ENCODE results near the gene BIRC3. TPM values are rescaled to one million over a fixed set of nuclear protein-coding genes. Genes with fewer than 3 reads are reported as not detected.
A peak's percentile ranks its signal among the peaks of the same experiment; 100 is the strongest.

BIRC3 gene
- total and polyA plus RNA-seq, 2 of the 4 experiments (the other 2 are of a cell fraction) = 2.2 to 5.0 TPM

- Histone ChIP-seq H3K9me3 (ENCODE audit: control insufficient read depth, insufficient read depth, low read length) (no peaks in the 10 kb centered on the region), H2BK20ac (ENCODE audit: low read depth, low read length) (peak within 1 kb of the TSS; percentile 99), H2AK9ac (replicated peaks; ENCODE audit: low read depth, low read length, poor library complexity) (peak within 1 kb of the TSS; percentile 98), H4K8ac (ENCODE audit: low read depth in 2 of 2, low read length in 2 of 2) (peak within 1 kb of the TSS; percentile 92 to 99), H3K27ac (ENCODE audit: insufficient read depth, low read length) (peak within 1 kb of the TSS; percentile 95), H2AK5ac (ENCODE audit: low read depth, low read length) (peak within 1 kb of the TSS; percentile 75), H3K18ac (ENCODE audit: low read depth, low read length) (peak within 1 kb of the TSS; percentile 96), H3K79me1 (ENCODE audit: low read depth in 1 of 2, low read length in 2 of 2) (peaks cover 0 to 27% of the 10 kb centered on the region in 2 experiments; a peak in 3 of 4 replicates), H3K23ac (ENCODE audit: low read depth, low read length) (peak within 1 kb of the TSS; percentile 100), H3K4ac (ENCODE audit: low read depth, low read length) (peak within 1 kb of the TSS; percentile 100), H3K36me3 (ENCODE audit: control insufficient read depth, insufficient read depth, low read length) (peaks cover 9% of the 10 kb centered on the region), H4K20me1 (ENCODE audit: insufficient read depth, low read length) (peaks cover 9% of the 10 kb centered on the region; the same call in 1 of the 2 replicates), H4K91ac (ENCODE audit: insufficient read depth, low read depth, low read length) (peak within 1 kb of the TSS; percentile 100), H2BK120ac (ENCODE audit: low read depth, low read length) (peak within 1 kb of the TSS; percentile 100), H4K5ac (ENCODE audit: low read depth, low read length) (peak within 1 kb of the TSS; percentile 94), H3K9ac (ENCODE audit: low read depth, low read length) (peak within 1 kb of the TSS; percentile 95), H3K9me1 (ENCODE audit: insufficient read depth, low read length) (0 out of 2 replicates have a peak, but pooled peaks cover 3% of the 10 kb centered on the region), H3K56ac (ENCODE audit: extremely low read depth, insufficient read depth, low read length) (peak within 1 kb of the TSS; percentile 100), H3K4me1 (ENCODE audit: control insufficient read depth, insufficient read depth, low read length) (no peaks in the 10 kb centered on the region; the same call in 1 of the 2 replicates), H3K27me3 (ENCODE audit: control insufficient read depth, insufficient read depth, low read length) (no peaks in the 10 kb centered on the region), H2BK15ac (ENCODE audit: low read depth, low read length) (peak within 1 kb of the TSS; percentile 99), H2BK5ac (ENCODE audit: low read depth, low read length, poor library complexity, severe bottlenecking) (peak within 1 kb of the TSS; percentile 99), H3K4me3 (ENCODE audit: insufficient read depth, low read depth, low read length) (peak within 1 kb of the TSS; percentile 81), H2AFZ (replicated peaks; ENCODE audit: low read length, poor library complexity) (peak within 1 kb of the TSS; percentile 98), H3K4me2 (ENCODE audit: low read depth, low read length) (peak within 1 kb of the TSS; percentile 100), H3K14ac (replicated peaks; ENCODE audit: low read depth, low read length) (peak within 1 kb of the TSS; percentile 100)
- ATAC-seq (ENCODE audit: low read depth) (peak; percentile 91), DNase-seq (peak; percentile 89)
- POLR2A ChIA-PET (ENCODE audit: unreplicated experiment) = interaction anchor here (0.6 kb wide), 1 partner anchor 274 kb away, joined by 3 read pairs; no protein-coding TSS in a partner anchor
- intact Hi-C loops (cut with micrococcal nuclease) = loop anchor here (1.0 to 5.0 kb wide), 4 partner anchors 59 to 235 kb away; partner anchors contain the start of genes TMEM123 and YAP1
- CTCF ChIA-PET = no interaction called here
- in situ Hi-C loops (cut with MboI; ENCODE audit: low sequenced_read_pairs) = no loop called here
- dilution Hi-C loops (cut with HindIII; ENCODE audit: low sequenced_read_pairs, unreplicated experiment) = no loop called here
- 0% methylated on average over 56 of the region's 77 CpGs; no CpG with 5 or more reads in 1 of the 2 experiments for WGBS, 2 experiments (ENCODE audit: extremely low coverage in 2 of 2, insufficient read length in 1 of 2)
- BruUV-seq (replicated peaks) = no TSS peak
- TF ChIP-seq MAFK (IDR thresholded peaks at IDR 0.05; ENCODE audit: low read depth, low read length) = 0 out of 2 replicates have a peak, but pooled peaks have one; percentile 2
- peak; percentile 94 for TF ChIP-seq CTCF (conservative IDR thresholded peaks at IDR 0.05; ENCODE audit: low read depth, low read length)
- no peak for TF ChIP-seq CHD1 (IDR thresholded peaks at IDR 0.05; ENCODE audit: low read depth, low read length)
- peak; percentile 49 for TF ChIP-seq RCOR1 (IDR thresholded peaks at IDR 0.05; ENCODE audit: insufficient replicate concordance, low read length)
- peak; percentile 39 for TF ChIP-seq FOS (IDR thresholded peaks at IDR 0.05; ENCODE audit: low read depth, low read length)
- TF ChIP-seq USF2 (IDR thresholded peaks at IDR 0.05; ENCODE audit: low read depth, low read length) = 0 out of 2 replicates have a peak, but pooled peaks have one; percentile 14
- 0 out of 2 replicates have a peak, but pooled peaks have one; percentile 1 for TF ChIP-seq CEBPB (IDR thresholded peaks at IDR 0.05; ENCODE audit: low read depth, low read length)
- TF ChIP-seq ELK1 (IDR thresholded peaks at IDR 0.05; ENCODE audit: borderline replicate concordance, low read depth, low read length) = no peak
- TF ChIP-seq NFE2L2 (IDR thresholded peaks at IDR 0.05; ENCODE audit: low read depth, low read length) = no peak; the same call in 1 of the 2 replicates
- TF ChIP-seq RFX5 (IDR thresholded peaks at IDR 0.05; ENCODE audit: low read depth, low read length) = no peak
- peak; percentile 36 for TF ChIP-seq RAD21 (IDR thresholded peaks at IDR 0.05; ENCODE audit: low read length)
- TF ChIP-seq SMC3 (IDR thresholded peaks at IDR 0.05; ENCODE audit: low read depth, low read length) = peak; percentile 27; the same call in 1 of the 2 replicates
- 0 out of 2 replicates have a peak, but pooled peaks have one; percentile 43 for TF ChIP-seq BHLHE40 (IDR thresholded peaks at IDR 0.05; ENCODE audit: low read depth, low read length)
Measured at GRCh38 chr11:102346748-102347461, 29.6 kb downstream of the BIRC3 start, which contains the start of gene BIRC2. Gene BIRC2, plus strand, starts transcription at chr11:102347214. Its CDS starts 2,641 bp downstream, at chr11:102349855.

All from IMR-90 (cell line).